Brain microvascular endothelial cell (primary cell): ENCODE results near the gene RAC2.

ENCODE experiments used
- DNase-seq: peaks from one replicate; pipeline ENCODE4 v3.0.0-alpha.2; 2020
- H3K27ac ChIP-seq: fragments of 250-450 bp; sonication (Bioruptor Pico); 2 replicates; pipeline ENCODE4 v1.5.1; 2020; ENCODE audit warnings: mild to moderate bottlenecking, moderate library complexity
- H3K27me3 ChIP-seq: fragments of 250-450 bp; sonication (Bioruptor Pico); replicated peaks from 2 replicates; pipeline ENCODE4 v1.5.1; 2020; ENCODE audit warnings: mild to moderate bottlenecking
- H3K36me3 ChIP-seq: fragments of 250-450 bp; sonication (Bioruptor Pico); replicated peaks from 2 replicates; pipeline ENCODE4 v1.5.1; 2020; ENCODE audit warnings: mild to moderate bottlenecking
- H3K4me3 ChIP-seq: 2 replicates; pipeline ENCODE4 v1.5.1; 2011; ENCODE audit warnings: low read depth, mild to moderate bottlenecking, control low read depth, low read length, moderate library complexity
- in situ Hi-C: cut with HindIII; loops from 2 replicates; pipeline ENCODE4 v1.10.0; 2017; ENCODE audit warnings: low sequenced_read_pairs, low pct_ligation_motif_present
- TF ChIP-seq, protein P1 (sequence below): IDR thresholded peaks from 2 replicates; pipeline ENCODE4 v1.5.1; 2011; ENCODE audit warnings: low read depth, mild to moderate bottlenecking, moderate library complexity, low read length, control low read depth, inconsistent platforms; ENCODE audit errors: missing control alignments

The RAC2 gene

DNA sequence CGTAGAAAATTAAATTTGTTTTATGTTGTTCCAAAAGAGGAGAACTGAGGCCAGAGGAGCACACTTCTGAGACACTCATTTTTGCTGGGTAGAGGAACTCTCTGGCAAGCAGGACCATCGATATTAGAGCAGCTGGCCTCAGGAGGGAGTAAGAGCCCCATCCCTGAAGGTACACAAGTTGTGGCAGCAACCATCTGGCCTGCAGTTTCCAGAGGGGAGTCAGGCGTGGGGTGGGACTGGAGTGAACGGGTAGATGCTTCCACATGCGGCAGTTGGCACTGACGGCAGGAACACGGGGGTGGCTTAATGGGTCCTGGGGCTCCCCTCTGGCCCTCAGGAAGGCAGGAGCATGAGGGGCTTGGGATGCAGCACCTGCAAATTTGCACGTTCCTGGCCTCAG lies 18.6 kb downstream of the RAC2 start:
- Histone ChIP-seq H3K4me3 (no peak overlapping the region), H3K27me3 (no peaks in the 10 kb centered on the region), H3K27ac (no peak overlapping the region), H3K36me3 (peaks cover 19% of the 10 kb centered on the region)
- in situ Hi-C loops = no loop called here
- TF ChIP-seq, protein P1, sequence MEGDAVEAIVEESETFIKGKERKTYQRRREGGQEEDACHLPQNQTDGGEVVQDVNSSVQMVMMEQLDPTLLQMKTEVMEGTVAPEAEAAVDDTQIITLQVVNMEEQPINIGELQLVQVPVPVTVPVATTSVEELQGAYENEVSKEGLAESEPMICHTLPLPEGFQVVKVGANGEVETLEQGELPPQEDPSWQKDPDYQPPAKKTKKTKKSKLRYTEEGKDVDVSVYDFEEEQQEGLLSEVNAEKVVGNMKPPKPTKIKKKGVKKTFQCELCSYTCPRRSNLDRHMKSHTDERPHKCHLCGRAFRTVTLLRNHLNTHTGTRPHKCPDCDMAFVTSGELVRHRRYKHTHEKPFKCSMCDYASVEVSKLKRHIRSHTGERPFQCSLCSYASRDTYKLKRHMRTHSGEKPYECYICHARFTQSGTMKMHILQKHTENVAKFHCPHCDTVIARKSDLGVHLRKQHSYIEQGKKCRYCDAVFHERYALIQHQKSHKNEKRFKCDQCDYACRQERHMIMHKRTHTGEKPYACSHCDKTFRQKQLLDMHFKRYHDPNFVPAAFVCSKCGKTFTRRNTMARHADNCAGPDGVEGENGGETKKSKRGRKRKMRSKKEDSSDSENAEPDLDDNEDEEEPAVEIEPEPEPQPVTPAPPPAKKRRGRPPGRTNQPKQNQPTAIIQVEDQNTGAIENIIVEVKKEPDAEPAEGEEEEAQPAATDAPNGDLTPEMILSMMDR = peak; percentile 37
- DNase-seq = no peak

DNA sequence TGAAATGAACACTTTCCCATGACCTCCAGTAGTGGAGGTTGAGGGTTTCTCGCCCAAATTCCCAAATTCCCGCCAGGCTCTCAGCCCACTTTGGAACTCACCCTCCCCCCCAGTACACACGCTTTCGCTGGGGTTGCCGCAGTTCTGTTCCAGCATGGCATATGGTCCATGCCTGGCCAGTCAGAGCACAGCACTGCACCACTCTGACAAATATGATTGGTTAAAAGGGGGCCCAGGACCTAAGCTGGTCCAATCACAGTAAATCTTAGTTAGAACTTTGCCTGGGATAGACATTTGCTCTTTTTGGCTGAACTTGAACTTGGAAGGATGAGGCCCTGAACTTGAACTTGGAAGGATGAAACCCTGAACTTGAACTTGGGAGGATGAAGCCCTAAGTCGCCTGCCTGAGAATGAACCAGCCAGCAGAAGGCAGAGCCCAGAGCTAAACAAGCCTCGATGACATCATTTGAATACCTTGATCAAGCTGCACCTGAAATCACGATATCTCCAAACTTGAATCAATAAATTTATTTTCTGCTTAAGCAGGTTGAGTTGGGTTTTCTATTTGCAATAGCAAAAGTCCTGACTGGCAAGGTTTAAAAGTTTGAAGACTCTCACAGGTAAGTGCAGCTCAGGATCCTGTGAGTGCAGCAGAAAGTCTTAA lies 19.2 kb downstream of the RAC2 start:
- DNase-seq = no peak
- Histone ChIP-seq H3K27ac (no peak overlapping the region), H3K4me3 (no peak overlapping the region), H3K36me3 (peaks cover 19% of the 10 kb centered on the region), H3K27me3 (no peaks in the 10 kb centered on the region)
- in situ Hi-C loops = no loop called here
- TF ChIP-seq, protein P1 = no peak

DNA sequence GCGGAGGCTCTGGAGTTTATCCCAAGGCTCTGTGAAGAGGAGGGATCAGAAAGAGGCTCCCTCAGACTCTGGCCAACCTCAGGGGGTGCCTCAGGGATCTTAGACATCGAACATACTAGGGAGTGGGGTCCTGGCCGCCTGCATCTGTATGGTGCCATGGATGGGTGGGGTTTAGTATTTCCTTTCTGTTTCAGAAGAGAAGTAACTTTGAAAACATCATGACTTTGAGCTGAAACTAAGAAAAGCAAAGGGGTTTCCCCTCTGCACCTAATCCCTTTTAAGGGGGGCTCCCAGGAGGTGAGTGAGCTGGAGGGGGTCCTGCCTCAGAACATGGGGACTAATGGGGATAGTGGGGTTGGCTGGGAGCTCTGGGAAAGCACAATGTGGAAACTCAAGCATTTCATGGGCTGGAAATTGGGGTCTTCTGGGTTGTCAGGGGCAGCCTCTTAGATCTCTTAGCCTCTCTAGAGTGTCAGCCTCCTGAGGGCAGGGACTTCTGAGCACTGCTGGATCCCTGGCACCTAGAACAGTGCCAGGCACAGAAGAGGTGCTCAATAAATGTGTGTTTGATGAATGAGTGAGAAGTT lies 20.0 kb downstream of the RAC2 start:
- in situ Hi-C loops = no loop called here
- no peak for DNase-seq
- Histone ChIP-seq H3K27me3 (no peaks in the 10 kb centered on the region), H3K4me3 (no peak overlapping the region), H3K36me3 (peaks cover 19% of the 10 kb centered on the region), H3K27ac (no peak overlapping the region)
- TF ChIP-seq, protein P1 = no peak

DNA sequence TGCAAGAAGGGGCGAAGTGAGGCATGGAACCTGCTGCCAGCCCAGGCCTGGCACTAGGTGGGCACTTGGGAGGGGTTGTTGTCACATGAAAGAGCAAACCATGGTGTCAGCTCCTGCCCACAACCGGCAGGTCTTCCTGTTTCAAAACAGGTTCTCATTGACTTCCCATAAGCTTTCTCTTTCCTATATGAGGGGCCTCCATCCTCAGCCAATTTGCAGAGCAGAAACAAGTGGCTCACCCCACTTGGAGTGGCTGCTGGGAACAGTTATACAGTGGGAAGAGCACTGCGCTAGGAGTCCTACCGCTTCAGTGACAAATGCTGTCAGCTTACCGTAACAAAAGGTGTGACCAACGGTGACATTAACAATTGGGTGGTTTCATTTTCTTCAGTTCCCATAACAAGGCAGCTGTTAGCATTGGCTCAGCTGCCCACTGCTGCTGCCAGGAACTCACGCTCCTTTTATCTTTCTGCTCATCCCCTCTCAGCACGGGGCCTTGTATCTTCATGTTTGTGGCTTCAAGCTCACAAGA lies 21.6 kb downstream of the RAC2 start:
- in situ Hi-C loops = no loop called here
- Histone ChIP-seq H3K27ac (no peak overlapping the region), H3K27me3 (no peaks in the 10 kb centered on the region), H3K36me3 (peaks cover 19% of the 10 kb centered on the region), H3K4me3 (no peak overlapping the region)
- no peak for DNase-seq
- TF ChIP-seq, protein P1 = no peak

DNA sequence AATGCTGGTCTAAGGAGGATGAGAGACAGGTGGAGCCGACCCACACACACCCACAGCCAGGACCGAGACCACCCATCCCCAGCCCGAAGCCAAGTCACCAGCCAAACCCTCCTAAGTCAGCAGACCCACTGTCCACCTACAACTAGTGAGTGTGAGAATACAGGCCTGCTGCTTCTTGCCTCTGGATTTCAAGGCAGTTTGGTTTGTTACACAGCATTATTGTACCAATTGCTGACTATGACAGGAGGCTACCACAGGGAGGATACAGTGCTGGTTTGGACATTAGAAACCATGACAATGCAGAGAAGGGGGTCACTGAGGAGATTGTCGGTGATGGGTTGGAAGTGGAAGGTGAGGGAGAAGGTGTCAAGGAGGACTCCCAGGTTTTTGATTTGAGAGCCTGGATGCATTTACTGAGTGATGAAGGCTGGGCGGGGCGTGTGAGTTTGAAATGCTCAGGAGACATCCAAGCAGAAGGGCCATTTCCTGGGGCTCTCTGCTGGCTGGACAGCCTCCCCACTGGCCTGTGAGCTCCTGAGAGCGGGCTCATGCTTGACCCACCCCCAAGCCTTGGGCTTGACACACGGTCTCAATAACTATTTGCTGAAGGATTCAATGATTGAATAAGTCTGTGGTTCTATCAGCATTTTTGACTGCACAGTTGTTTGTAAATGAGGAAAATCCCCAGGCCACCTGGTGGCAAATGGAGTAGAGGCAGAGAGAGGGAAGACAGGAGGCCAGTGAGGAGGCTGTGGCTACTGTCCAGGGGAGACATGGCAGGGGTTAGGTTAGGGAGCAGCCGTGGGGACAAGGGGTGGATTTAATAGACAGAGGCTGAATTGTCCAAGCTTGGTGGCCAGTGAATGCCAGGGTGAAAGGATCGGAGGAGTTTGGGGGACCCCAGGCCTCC lies 22.4 kb downstream of the RAC2 start:
- H3K4me3 ChIP-seq = no peak overlapping the region
- peaks cover 19% of the 10 kb centered on the region for H3K36me3 ChIP-seq
- in situ Hi-C loops = no loop called here
- DNase-seq = no peak
- H3K27ac ChIP-seq = no peak overlapping the region
- H3K27me3 ChIP-seq = no peaks in the 10 kb centered on the region
- TF ChIP-seq, protein P1 = no peak
